ENCODE results near the gene SH3PXD2B. TPM values are rescaled to one million over a fixed set of nuclear protein-coding genes. Genes with fewer than 3 reads are reported as not detected.

The SH3PXD2B gene
- total and polyA plus RNA-seq, 10 donors = 2.0 to 31.8 (median 9.9) TPM

- TF ChIP-seq POLR2A (IDR thresholded peaks at IDR 0.05) (no peak), CTCF (IDR thresholded peaks at IDR 0.05 in 8 of 11, conservative IDR thresholded peaks at IDR 0.05 in 3 of 11) (no peak), POLR2AphosphoS5 (IDR thresholded peaks at IDR 0.05) (no peak)
- H3K27ac ChIP-seq = no peak overlapping the region
- no peaks in the 10 kb centered on the region for H3K36me3 ChIP-seq
- H3K4me1 ChIP-seq = peaks cover 0 to 15% (median 7%) of the 10 kb centered on the region in 6 donors
- no peak for DNase-seq
- intact Hi-C loops (cut with DNase I; ENCODE audit: low total_unique reads) = no loop called here
- WGBS, 5 donors = 89 to 97% (median 93%) methylated on average over 7 of the region's 7 CpGs
- H3K9me3 ChIP-seq = peaks cover 0 to 2% (median 0%) of the 10 kb centered on the region in 8 donors
- H3K27me3 ChIP-seq (replicated peaks in 1 of 7) = peaks cover 0 to 20% (median 0%) of the 10 kb centered on the region in 7 donors
- no peak overlapping the region for H3K4me3 ChIP-seq
These were observed 38.7 kb upstream of the SH3PXD2B start for GRCh38 chr5:172493002-172493401.

- WGBS, 5 donors = 82 to 96% (median 85%) methylated on average over 14 of the region's 14 CpGs
- DNase-seq = no peak
- intact Hi-C loops (cut with DNase I; ENCODE audit: low total_unique reads) = no loop called here
These were observed 37.9 kb upstream of the SH3PXD2B start for GRCh38 chr5:172492097-172492840.

GRCh38 chr5:172491481-172491880, 37.2 kb upstream of the SH3PXD2B start:
- TF ChIP-seq POLR2AphosphoS5 (IDR thresholded peaks at IDR 0.05) (no peak), CTCF (IDR thresholded peaks at IDR 0.05 in 8 of 11, conservative IDR thresholded peaks at IDR 0.05 in 3 of 11) (no peak), POLR2A (IDR thresholded peaks at IDR 0.05) (no peak)
- Histone ChIP-seq H3K9me3 (peaks cover 0 to 2% (median 0%) of the 10 kb centered on the region in 8 donors), H3K27ac (no peak overlapping the region), H3K4me3 (no peak overlapping the region), H3K4me1 (peaks cover 0 to 1% (median under 1%) of the 10 kb centered on the region in 6 donors), H3K36me3 (no peaks in the 10 kb centered on the region), H3K27me3 (replicated peaks in 1 of 7) (peaks cover 0 to 23% (median 0%) of the 10 kb centered on the region in 7 donors)
- intact Hi-C loops (cut with DNase I; ENCODE audit: low total_unique reads) = no loop called here
- no peak for DNase-seq
- WGBS, 5 donors = 65 to 91% (median 66%) methylated on average over 7 to 8 of the region's 8 CpGs

More at GRCh38 chr5:172492097-172492840, 37.9 kb upstream of the SH3PXD2B start:
- H3K36me3 ChIP-seq = no peaks in the 10 kb centered on the region
- no peak overlapping the region for H3K4me3 ChIP-seq
- peaks cover 0 to 2% (median 0%) of the 10 kb centered on the region in 8 donors for H3K9me3 ChIP-seq
- H3K4me1 ChIP-seq = peaks cover 0 to 9% (median 6%) of the 10 kb centered on the region in 6 donors
- TF ChIP-seq CTCF (IDR thresholded peaks at IDR 0.05 in 8 of 11, conservative IDR thresholded peaks at IDR 0.05 in 3 of 11) = no peak
- TF ChIP-seq POLR2A (IDR thresholded peaks at IDR 0.05) = no peak
- TF ChIP-seq POLR2AphosphoS5 (IDR thresholded peaks at IDR 0.05) = no peak
- H3K27me3 ChIP-seq (replicated peaks in 1 of 7) = peaks cover 0 to 23% (median 0%) of the 10 kb centered on the region in 7 donors
- no peak overlapping the region for H3K27ac ChIP-seq
